G401.6 (cell line): ENCODE measurements around the gene POU6F2.
"Not testable (repeated sequence)": the region's sequence is repeated elsewhere in the genome, so short reads cannot be mapped to it uniquely, and the experiment has no call there.

Source experiments
- FAIRE-seq: peaks from 2 replicates; lab custom pipeline; 2012; peaks lifted over from hg19 to GRCh38; lab: Jason Lieb, UNC

The POU6F2 gene, protein sequence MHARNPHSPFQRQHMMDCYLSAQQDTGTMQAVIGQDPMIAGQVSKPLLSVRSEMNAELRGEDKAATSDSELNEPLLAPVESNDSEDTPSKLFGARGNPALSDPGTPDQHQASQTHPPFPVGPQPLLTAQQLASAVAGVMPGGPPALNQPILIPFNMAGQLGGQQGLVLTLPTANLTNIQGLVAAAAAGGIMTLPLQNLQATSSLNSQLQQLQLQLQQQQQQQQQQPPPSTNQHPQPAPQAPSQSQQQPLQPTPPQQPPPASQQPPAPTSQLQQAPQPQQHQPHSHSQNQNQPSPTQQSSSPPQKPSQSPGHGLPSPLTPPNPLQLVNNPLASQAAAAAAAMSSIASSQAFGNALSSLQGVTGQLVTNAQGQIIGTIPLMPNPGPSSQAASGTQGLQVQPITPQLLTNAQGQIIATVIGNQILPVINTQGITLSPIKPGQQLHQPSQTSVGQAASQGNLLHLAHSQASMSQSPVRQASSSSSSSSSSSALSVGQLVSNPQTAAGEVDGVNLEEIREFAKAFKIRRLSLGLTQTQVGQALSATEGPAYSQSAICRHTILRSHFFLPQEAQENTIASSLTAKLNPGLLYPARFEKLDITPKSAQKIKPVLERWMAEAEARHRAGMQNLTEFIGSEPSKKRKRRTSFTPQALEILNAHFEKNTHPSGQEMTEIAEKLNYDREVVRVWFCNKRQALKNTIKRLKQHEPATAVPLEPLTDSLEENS

DNA sequence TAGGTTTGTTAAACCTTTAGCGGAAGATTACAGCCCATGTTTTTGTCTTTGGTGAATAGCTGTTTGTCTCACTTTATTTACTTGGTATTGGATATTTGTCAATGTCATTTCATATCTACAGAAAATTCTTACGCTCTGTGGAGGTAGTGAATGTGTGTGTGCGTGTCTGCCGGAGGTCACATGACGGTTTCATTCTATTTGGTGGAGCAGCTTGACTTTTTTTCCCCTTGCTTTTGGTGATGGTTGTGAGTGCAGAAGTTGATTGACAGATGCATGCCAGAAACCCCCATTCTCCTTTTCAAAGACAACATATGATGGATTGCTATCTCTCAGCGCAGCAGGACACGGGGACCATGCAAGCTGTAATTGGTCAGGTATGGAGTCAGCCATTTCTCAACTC is at the start of gene POU6F2:
Gene POU6F2 (plus strand): TSS at position 225 of the 400 bp plus-strand sequence. CDS start 45 bp downstream, at position 270.
- FAIRE-seq: peak; percentile 87

- FAIRE-seq: peak; percentile 80
Observed at GRCh38 chr7:38928506-38928905, 49.2 kb upstream of the POU6F2 start.

- peak; percentile 99 for FAIRE-seq
Observed at GRCh38 chr7:38929460-38930171, 48.1 kb upstream of the POU6F2 start.

GRCh38 chr7:38932509-38933168 is 45.1 kb upstream of the POU6F2 start:
- peak; percentile 97 for FAIRE-seq

- FAIRE-seq: no peak
Observed at GRCh38 chr7:38934051-38934450, 43.7 kb upstream of the POU6F2 start.

DNA sequence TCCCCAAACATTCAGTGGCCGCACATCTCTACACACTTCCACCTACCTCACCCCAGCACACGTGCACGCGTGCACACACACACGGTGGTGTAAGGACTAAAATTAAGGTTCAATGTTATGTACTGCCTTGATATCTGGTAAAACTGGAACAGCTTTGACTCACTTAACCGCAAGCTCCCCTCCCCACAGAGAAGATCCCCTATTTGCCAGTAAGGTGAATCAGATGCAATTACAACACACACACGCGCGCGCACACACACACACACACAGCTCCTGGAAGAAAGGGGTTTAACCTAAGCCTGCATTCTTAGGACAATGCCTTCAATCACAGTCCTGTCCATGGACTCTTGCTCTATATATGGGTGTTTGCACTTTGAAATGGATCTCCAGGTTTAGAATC is 43.2 kb upstream of the POU6F2 start:
- FAIRE-seq: peak; percentile 25

DNA sequence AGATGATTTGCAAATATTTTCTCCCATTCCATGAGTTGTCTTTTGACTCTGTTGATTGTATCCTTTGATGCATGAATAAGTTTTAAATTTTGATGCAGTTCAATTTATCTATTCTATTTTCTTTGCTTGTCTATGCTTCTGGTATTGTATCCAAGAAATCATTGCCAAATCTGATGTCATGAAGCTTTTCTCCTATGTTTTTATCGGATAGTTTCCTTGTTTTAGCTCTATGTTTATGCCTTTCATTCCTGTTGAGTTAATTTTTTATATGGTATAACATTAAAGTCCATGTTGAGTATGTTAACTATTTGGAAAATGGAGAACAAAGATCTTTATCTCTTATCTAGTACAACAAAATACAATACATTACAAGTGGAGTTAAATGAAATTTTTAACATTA is 41.1 kb upstream of the POU6F2 start:
- no peak for FAIRE-seq

- FAIRE-seq: peak; percentile 63
Observed at GRCh38 chr7:38938001-38938485, 39.7 kb upstream of the POU6F2 start.

GRCh38 chr7:38938589-38938988 is 39.1 kb upstream of the POU6F2 start:
- FAIRE-seq: no peak

GRCh38 chr7:38940774-38941173 is 36.9 kb upstream of the POU6F2 start:
- no peak for FAIRE-seq

DNA sequence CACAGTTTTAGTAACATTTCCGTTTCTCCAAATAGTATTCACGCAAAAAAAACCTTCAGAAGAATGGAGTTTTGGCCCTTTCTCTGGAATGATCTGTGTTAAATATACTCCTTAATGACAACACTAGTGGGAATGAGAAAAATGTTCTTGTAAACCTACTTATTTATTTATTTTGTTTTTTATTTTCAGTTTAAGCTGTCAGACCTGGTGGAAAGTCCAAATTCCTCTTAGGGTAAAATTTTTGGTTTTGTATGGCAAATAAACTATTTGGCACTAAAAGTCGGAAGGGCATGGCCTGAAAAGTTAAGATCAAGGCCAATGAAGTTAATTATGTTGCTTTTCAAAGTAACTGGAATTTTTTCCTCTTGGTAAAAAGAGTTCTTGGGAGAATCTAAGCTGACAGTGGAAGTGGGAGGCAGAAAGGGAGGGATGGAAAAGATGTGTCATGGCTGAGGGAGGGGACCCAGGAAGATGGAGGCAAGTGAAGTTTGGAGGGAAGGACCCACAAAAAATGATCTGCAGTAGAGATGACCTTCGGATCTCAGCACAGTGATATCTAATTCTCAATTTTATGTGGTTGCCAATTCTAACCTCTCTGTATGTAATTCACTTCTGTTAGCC is 35.2 kb upstream of the POU6F2 start:
- peak; percentile 48 for FAIRE-seq

DNA sequence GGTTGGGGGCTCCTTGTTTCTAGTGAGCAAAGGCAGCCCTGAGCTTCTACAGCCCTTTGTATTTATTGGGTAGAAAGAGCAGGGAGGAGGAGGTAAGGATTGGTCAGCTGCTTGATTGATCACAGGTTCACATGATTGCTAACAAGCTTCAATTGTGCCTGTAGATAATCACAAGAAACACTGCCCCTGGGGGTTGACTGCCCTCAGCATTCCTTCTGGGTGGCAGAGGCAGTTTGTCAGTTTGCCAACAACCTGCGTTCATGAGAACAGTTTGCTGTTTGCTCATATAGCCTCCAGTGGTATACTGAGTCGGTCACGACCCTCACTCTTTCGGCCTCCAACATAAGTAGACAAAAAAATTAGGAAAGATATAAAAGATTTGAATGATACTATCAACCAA is 30.2 kb upstream of the POU6F2 start:
- not testable (repeated sequence) for FAIRE-seq

- FAIRE-seq: peak; percentile 3
Observed at GRCh38 chr7:38950309-38950708, 27.4 kb upstream of the POU6F2 start.

DNA sequence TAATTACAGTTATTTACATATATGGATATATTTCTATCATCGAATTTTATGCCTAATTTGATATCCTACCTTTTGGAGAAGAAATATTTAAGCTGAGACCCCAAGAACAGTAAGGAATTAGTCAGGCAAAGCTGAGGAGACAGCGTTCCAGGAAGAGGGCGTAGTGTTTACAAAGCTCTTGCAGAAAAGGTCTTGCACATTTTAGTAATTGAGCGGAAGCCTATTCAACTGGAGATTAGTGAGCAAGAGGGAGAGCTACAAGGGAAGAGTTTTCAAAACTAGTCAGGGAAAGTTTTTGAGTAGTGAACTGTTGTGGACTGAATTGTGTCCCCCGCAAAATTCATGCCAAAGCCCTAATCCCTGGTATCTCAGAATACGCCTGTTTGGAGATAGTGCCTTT is 26.5 kb upstream of the POU6F2 start:
- peak; percentile 21 for FAIRE-seq

GRCh38 chr7:38953227-38953626 is 24.5 kb upstream of the POU6F2 start:
- FAIRE-seq: peak; percentile 47

DNA sequence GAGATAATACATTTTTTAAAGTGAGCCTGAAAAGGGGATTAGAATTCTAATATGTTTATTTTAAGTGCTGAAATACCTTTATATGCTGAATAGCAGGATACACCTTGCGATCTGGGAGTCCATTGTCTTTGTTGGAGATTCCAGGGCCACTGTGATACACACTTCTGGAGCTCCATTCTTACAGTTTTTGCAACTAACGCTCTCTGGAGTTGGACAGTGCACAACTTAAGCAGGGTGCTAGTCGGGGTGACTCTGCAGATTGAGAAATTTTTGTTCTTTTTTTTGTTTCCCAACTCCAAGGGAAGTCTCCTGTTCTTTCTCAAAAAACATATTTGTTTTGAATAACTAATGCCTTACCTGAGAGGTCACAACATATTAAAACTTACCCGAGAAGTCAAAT is 23.7 kb upstream of the POU6F2 start:
- no peak for FAIRE-seq

DNA sequence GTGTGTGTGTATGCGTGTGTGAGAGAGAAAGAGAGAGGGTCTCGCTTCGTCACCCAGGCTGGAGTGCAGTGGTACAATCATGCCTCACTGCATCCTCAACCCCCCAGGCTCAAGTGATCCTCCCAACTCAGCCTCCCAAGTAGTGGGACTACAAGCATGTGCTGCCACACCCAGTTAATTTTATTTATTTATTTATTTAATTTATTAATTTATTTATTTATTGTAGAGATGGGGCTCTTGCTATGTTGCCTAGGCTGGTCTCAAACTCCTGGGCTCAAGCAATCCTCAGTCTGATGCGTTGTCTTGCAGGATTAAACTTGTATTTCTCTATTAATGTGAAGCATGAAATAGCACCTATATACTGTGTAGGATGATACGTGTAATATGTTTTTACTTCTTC is 21.8 kb upstream of the POU6F2 start:
- no peak for FAIRE-seq

GRCh38 chr7:38962028-38962427 is 15.7 kb upstream of the POU6F2 start:
- peak; percentile 99 for FAIRE-seq

GRCh38 chr7:38964921-38965320 is 12.8 kb upstream of the POU6F2 start:
- FAIRE-seq: no peak

- FAIRE-seq: no peak
Observed at GRCh38 chr7:38973760-38974159, 3.9 kb upstream of the POU6F2 start.

- FAIRE-seq: no peak
Observed at GRCh38 chr7:38975944-38976392, 1.7 kb upstream of the POU6F2 start.

DNA sequence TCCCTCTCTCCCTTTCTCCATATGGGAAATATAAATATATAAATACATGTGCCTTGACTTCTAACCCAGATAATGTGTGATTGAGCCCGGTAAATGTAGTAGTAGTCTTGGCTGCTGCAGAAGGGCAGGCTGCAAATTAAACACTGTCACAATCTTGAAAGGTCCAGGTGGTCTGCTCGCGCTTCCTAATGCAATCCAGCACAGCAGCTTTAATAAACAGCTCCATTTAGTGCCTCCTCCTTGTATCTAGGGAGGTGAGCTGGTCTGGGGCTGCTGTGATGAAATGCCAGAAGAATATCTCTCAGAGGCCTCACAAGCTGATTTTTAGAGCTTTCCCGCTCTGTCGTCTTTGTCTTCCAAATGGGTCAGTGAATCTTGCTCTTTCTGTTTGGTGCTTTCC is 782 bp downstream of the POU6F2 start:
- FAIRE-seq: no peak
